ENCODE data around the gene ZNF418.

GRCh38 chr19:57947088-57947418 lies 11.9 kb upstream of the ZNF418 start:
- TF ChIP-seq, protein P1, sequence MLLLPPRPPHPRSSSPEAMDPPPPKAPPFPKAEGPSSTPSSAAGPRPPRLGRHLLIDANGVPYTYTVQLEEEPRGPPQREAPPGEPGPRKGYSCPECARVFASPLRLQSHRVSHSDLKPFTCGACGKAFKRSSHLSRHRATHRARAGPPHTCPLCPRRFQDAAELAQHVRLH (tag by site-specific recombination; IDR thresholded peaks at IDR 0.05), result no peak
- TF ChIP-seq BCL11A (tag by site-specific recombination; IDR thresholded peaks at IDR 0.05; ENCODE audit: low read depth) (no peak), CTCF (tag by site-specific recombination; IDR thresholded peaks at IDR 0.05) (no peak), ZBTB8A (tag by site-specific recombination; IDR thresholded peaks at IDR 0.05) (no peak), REST (tag by site-specific recombination; IDR thresholded peaks at IDR 0.05) (no peak), ZNF629 (tag by site-specific recombination; IDR thresholded peaks at IDR 0.05) (no peak), SP3 (tag by site-specific recombination; IDR thresholded peaks at IDR 0.05) (no peak), ZFP37 (tag by site-specific recombination; IDR thresholded peaks at IDR 0.05) (no peak), ZFP3 (tag by site-specific recombination; IDR thresholded peaks at IDR 0.05; ENCODE audit: low read depth) (no peak)
- TF ChIP-seq, protein P2, sequence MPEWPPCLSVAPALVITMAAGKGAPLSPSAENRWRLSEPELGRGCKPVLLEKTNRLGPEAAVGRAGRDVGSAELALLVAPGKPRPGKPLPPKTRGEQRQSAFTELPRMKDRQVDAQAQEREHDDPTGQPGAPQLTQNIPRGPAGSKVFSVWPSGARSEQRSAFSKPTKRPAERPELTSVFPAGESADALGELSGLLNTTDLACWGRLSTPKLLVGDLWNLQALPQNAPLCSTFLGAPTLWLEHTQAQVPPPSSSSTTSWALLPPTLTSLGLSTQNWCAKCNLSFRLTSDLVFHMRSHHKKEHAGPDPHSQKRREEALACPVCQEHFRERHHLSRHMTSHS (tag by site-specific recombination; IDR thresholded peaks at IDR 0.05), result no peak
- TF ChIP-seq, protein P3, sequence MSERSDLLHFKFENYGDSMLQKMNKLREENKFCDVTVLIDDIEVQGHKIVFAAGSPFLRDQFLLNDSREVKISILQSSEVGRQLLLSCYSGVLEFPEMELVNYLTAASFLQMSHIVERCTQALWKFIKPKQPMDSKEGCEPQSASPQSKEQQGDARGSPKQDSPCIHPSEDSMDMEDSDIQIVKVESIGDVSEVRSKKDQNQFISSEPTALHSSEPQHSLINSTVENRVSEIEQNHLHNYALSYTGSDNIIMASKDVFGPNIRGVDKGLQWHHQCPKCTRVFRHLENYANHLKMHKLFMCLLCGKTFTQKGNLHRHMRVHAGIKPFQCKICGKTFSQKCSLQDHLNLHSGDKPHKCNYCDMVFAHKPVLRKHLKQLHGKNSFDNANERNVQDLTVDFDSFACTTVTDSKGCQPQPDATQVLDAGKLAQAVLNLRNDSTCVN (tag by site-specific recombination; optimal IDR thresholded peaks at IDR 0.05), result no peak
- TF ChIP-seq, protein P4, sequence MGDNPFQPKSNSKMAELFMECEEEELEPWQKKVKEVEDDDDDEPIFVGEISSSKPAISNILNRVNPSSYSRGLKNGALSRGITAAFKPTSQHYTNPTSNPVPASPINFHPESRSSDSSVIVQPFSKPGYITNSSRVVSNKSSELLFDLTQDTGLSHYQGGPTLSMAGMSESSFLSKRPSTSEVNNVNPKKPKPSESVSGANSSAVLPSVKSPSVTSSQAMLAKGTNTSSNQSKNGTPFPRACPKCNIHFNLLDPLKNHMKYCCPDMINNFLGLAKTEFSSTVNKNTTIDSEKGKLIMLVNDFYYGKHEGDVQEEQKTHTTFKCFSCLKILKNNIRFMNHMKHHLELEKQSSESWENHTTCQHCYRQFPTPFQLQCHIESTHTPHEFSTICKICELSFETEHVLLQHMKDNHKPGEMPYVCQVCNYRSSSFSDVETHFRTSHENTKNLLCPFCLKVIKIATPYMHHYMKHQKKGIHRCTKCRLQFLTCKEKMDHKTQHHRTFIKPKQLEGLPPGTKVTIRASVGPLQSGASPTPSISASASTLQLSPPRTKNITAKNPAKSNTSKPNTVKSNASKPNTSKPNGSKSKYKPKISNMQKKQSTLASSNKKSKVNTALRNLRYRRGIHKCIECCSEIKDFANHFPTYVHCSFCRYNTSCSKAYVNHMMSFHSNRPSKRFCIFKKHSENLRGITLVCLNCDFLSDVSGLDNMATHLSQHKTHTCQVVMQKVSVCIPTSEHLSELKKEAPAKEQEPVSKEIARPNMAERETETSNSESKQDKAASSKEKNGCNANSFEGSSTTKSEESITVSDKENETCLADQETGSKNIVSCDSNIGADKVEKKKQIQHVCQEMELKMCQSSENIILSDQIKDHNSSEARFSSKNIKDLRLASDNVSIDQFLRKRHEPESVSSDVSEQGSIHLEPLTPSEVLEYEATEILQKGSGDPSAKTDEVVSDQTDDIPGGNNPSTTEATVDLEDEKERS (tag by site-specific recombination; IDR thresholded peaks at IDR 0.05), result no peak
- TF ChIP-seq, protein P5, sequence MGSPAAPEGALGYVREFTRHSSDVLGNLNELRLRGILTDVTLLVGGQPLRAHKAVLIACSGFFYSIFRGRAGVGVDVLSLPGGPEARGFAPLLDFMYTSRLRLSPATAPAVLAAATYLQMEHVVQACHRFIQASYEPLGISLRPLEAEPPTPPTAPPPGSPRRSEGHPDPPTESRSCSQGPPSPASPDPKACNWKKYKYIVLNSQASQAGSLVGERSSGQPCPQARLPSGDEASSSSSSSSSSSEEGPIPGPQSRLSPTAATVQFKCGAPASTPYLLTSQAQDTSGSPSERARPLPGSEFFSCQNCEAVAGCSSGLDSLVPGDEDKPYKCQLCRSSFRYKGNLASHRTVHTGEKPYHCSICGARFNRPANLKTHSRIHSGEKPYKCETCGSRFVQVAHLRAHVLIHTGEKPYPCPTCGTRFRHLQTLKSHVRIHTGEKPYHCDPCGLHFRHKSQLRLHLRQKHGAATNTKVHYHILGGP (tag by site-specific recombination; IDR thresholded peaks at IDR 0.05), result no peak
- TF ChIP-seq, protein P6, sequence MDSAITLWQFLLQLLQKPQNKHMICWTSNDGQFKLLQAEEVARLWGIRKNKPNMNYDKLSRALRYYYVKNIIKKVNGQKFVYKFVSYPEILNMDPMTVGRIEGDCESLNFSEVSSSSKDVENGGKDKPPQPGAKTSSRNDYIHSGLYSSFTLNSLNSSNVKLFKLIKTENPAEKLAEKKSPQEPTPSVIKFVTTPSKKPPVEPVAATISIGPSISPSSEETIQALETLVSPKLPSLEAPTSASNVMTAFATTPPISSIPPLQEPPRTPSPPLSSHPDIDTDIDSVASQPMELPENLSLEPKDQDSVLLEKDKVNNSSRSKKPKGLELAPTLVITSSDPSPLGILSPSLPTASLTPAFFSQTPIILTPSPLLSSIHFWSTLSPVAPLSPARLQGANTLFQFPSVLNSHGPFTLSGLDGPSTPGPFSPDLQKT (IDR thresholded peaks at IDR 0.05; ENCODE audit: borderline replicate concordance, low read depth, low read length), result no peak
